Skeletal muscle satellite cell (primary cell): ENCODE results near the gene PTPRU.

Source experiments
- H3K27me3 ChIP-seq: 2 replicates; pipeline ENCODE4 v1.7.0; 2013; ENCODE audit warnings: low read length; ENCODE audit not compliant: control insufficient read depth, insufficient read depth
- H3K36me3 ChIP-seq: 2 replicates; pipeline ENCODE4 v1.7.0; 2013; ENCODE audit warnings: mild to moderate bottlenecking, control low read depth, low read length; ENCODE audit not compliant: insufficient read depth
- H3K4me1 ChIP-seq: 2 replicates; pipeline ENCODE4 v1.7.0; 2013; ENCODE audit warnings: low read length; ENCODE audit not compliant: control insufficient read depth, insufficient read depth
- H3K4me2 ChIP-seq: 2 replicates; pipeline ENCODE4 v1.7.0; 2013; ENCODE audit warnings: mild to moderate bottlenecking, low read length
- H3K4me3 ChIP-seq: 2 replicates; pipeline ENCODE4 v1.7.0; 2013; ENCODE audit warnings: low read length
- H3K9ac ChIP-seq: 2 replicates; pipeline ENCODE4 v1.7.0; 2013; ENCODE audit warnings: mild to moderate bottlenecking, low read depth, low read length, moderate library complexity
- H3K9me3 ChIP-seq: replicated peaks from 2 replicates; pipeline ENCODE4 v1.7.0; 2013; ENCODE audit warnings: mild to moderate bottlenecking, control low read depth, low read length

The PTPRU gene

DNA sequence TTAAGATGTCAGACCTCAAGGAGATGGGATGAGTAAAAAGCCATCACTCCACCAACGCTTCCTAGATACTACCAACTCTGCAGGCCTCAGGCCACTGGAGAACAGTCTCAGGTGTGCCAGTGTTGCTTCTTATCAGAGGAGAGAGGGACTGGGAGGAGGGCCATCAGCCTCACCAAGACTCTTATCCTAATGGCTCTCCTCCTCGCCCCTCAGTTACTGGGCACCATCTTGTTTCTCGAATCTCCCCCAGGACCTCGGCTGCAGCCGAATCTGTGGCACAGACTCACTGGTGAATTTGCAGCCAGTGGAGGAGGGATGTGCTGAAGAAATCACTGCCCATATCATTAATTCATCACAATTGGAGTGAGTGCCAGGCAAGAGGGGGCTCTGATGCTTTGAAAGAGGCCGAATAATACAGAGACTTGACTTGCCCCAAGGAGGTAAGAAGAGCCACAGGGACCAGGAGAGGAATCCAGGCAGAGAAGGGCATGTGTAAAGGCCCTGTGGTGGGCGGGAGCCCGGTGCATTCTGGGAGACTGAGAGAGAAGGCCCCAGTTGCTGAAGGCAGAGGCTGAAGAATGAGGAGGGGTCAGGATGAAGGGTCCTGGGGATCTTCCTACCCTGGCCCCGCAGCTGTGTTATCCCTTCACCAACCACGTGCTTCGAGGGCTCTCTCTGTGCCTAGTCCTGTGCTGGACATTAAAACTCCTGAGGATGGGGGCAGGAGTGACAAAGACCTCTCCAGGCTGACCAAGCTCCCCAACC is 129.8 kb downstream of the PTPRU start:
- H3K27me3 ChIP-seq: peaks cover 3% of the 10 kb centered on the region
- no peak overlapping the region for H3K9ac ChIP-seq
- no peaks in the 10 kb centered on the region for H3K9me3 ChIP-seq
- H3K36me3 ChIP-seq: no peaks in the 10 kb centered on the region
- H3K4me3 ChIP-seq: no peak overlapping the region
- H3K4me1 ChIP-seq: no peaks in the 10 kb centered on the region
- no peak overlapping the region for H3K4me2 ChIP-seq

DNA sequence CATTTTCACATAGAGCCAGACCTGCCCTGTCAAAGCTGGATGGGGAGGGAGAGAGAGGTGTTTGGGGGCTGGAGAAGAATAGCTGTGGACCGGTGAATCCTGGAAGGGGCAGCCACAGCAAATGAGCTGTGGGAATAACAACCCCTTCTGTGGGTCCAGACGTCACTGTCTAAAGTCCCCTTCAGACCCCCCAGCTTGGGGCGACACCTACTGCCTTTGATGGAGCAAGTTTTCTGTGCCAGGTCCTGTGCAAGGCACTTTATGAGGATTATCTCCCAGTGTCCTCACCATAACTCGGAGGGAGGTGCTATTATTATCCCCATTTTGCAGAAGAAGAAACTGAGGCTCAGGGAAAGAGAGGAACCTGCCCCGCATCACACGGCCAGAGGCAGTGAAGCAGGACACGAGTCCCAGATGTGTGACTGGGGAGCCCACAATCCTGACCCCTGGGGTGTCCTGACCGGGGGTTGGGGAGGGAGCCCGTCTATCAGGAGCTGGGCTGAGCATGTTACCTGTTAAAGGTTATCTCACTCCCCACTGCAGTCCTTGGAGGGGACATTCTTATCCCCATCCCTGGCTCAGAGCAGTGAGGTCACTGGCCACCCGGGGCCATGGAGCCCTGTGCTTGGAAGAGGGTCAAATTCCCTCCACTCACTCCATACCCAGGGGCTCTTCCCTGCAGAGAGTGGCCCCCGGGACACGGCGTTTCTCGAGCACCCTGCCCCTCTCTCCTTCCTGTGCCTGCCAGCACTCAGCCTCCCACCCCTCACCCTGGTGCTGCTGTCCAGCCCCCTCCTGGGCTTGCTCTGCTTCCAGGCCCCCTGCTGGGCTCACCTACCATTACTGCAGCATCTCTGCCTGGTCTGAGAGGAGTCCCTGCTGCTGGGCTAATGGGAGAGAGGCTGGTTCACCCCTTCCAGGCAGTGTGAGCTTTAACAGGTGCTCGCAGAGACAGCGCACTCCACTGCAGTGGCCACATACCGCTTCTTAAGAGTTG is 132.9 kb downstream of the PTPRU start:
- Histone ChIP-seq H3K27me3 (peaks cover 5% of the 10 kb centered on the region), H3K4me3 (no peak overlapping the region), H3K4me2 (no peak overlapping the region), H3K36me3 (no peaks in the 10 kb centered on the region), H3K4me1 (no peaks in the 10 kb centered on the region), H3K9me3 (no peaks in the 10 kb centered on the region), H3K9ac (no peak overlapping the region)

DNA sequence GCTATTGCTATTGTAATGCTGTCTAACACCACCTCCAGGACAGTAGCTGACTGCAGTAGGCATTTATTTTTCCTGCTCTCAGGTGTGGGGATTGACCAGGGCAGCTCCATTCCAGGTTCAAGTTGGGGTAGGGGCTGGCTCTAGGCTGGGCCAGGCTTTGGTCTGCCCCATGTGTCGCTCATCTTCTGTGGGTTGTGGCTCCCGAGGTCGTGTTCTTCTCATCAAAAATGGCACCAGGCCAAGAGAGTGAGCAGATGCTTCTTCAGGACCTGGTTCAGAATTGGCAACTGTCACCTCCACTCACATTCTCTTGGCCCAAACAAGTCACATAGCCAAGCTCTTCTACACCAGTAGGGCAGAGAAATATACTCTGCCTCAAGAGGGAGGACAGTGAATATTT is 133.7 kb downstream of the PTPRU start:
- Histone ChIP-seq H3K4me1 (no peaks in the 10 kb centered on the region), H3K27me3 (peaks cover 5% of the 10 kb centered on the region), H3K9ac (no peak overlapping the region), H3K36me3 (no peaks in the 10 kb centered on the region), H3K4me2 (no peak overlapping the region), H3K4me3 (no peak overlapping the region), H3K9me3 (no peaks in the 10 kb centered on the region)

DNA sequence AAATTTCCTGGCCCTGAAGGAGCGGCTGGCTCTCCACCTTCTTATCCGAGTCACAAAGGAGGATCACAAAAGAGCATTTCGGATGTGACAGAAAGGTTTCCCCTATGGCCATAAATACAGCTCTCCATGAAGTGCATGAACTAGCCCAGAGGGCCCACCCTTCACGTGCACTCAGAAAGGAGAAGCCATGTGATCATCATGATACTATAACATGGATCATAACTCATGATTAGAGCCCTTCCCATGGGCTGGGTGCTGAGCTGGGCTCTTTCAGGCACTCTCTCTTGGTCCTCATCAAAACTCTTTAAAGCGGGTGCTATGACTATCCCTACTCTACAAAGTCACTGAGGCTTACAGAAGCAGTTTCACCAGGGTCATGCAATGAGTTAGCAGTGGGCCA is 135.0 kb downstream of the PTPRU start:
- Histone ChIP-seq H3K4me1 (no peaks in the 10 kb centered on the region), H3K36me3 (no peaks in the 10 kb centered on the region), H3K4me3 (no peak overlapping the region), H3K9me3 (no peaks in the 10 kb centered on the region), H3K9ac (no peak overlapping the region), H3K27me3 (peaks cover 5% of the 10 kb centered on the region), H3K4me2 (no peak overlapping the region)

DNA sequence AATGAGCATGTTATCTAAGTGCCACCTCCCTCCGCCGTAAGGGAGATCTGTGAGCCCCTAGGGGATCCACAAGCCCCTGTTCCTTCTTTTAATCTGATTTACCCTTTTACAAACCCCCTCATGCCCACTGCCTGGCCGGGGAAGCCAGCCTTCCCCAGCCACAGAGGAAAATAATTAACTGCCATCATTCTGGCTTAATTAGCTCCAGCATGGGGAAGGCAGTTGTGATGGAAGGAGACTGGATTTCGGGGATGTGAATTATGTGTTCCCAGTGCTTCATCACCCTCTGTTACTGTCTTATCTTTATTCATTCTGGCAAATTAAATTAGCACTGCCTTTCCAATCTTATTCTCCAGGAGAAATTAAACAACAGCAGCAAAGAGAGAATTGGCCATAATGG is 135.8 kb downstream of the PTPRU start:
- no peaks in the 10 kb centered on the region for H3K4me1 ChIP-seq
- no peak overlapping the region for H3K9ac ChIP-seq
- peaks cover 5% of the 10 kb centered on the region for H3K27me3 ChIP-seq
- H3K4me3 ChIP-seq: no peak overlapping the region
- H3K4me2 ChIP-seq: no peak overlapping the region
- no peaks in the 10 kb centered on the region for H3K36me3 ChIP-seq
- H3K9me3 ChIP-seq: no peaks in the 10 kb centered on the region
